CD4-positive, CD25-positive, alpha-beta regulatory T cell (primary cell): ENCODE data around the gene HHIP. TPM values are rescaled to one million over a fixed set of nuclear protein-coding genes. Genes with fewer than 3 reads are reported as not detected.

Experiments
- ATAC-seq, 2 donors: fragments of 150-1000 bp; cut with Tn5 transposase; one replicate each; pipeline ENCODE4 v1.10.0; 2021; ENCODE audit warnings: low read depth in 2 of 2, moderate number of reproducible peaks in 2 of 2, moderate library complexity in 1 of 2
- DNase-seq, 3 donors: peaks; one replicate each; pipeline versions ENCODE4 v3.0.0 to v3.0.0-alpha.2; 2012 to 2022; ENCODE audit warnings: mixed read lengths in 1 of 3
- H3K27ac ChIP-seq: one replicate; pipeline ENCODE4 v1.7.0; 2013; ENCODE audit warnings: mild to moderate bottlenecking, low read length; ENCODE audit not compliant: insufficient read depth, poor library complexity, severe bottlenecking
- H3K27me3 ChIP-seq: one replicate; pipeline ENCODE4 v1.7.0; 2013; ENCODE audit warnings: low read length; ENCODE audit not compliant: control insufficient read depth, insufficient read depth
- H3K36me3 ChIP-seq: one replicate; pipeline ENCODE4 v1.7.0; 2013; ENCODE audit warnings: mild to moderate bottlenecking, low read length, moderate library complexity; ENCODE audit not compliant: control insufficient read depth, insufficient read depth
- H3K4me1 ChIP-seq: 2 replicates; pipeline ENCODE4 v1.7.0; 2013; ENCODE audit warnings: mild to moderate bottlenecking, low read length; ENCODE audit not compliant: insufficient read depth, control insufficient read depth, poor library complexity, severe bottlenecking
- H3K4me3 ChIP-seq: one replicate; pipeline ENCODE4 v1.7.0; 2013; ENCODE audit warnings: low read depth, mild to moderate bottlenecking, low read length, moderate library complexity
- H3K9me3 ChIP-seq, 2 experiments: 1 replicate in 1 of 2; 2 replicates in 1 of 2; pipeline ENCODE4 v1.7.0; 2013; ENCODE audit warnings: low read length in 2 of 2, mild to moderate bottlenecking in 1 of 2, moderate library complexity in 1 of 2; ENCODE audit not compliant: control insufficient read depth in 2 of 2
- H3K27ac Mint-ChIP-seq, 3 donors: one replicate each; pipeline ENCODE4 v1.8.0; 2020 to 2022; ENCODE audit warnings: mild to moderate bottlenecking in 3 of 3, mixed read lengths in 3 of 3, moderate library complexity in 2 of 3
- H3K27me3 Mint-ChIP-seq: one replicate; pipeline ENCODE4 v1.8.0; 2022; ENCODE audit warnings: mild to moderate bottlenecking, mixed read lengths
- H3K36me3 Mint-ChIP-seq: one replicate; pipeline ENCODE4 v1.8.0; 2020; ENCODE audit warnings: mixed read lengths
- H3K4me1 Mint-ChIP-seq, 4 donors: one replicate each; pipeline ENCODE4 v1.8.0; 2020 to 2022; ENCODE audit warnings: mixed read lengths in 4 of 4, mild to moderate bottlenecking in 1 of 4
- H3K4me3 Mint-ChIP-seq, 4 donors: one replicate each; pipeline ENCODE4 v1.8.0; 2020 to 2022; ENCODE audit warnings: mild to moderate bottlenecking in 4 of 4, mixed read lengths in 4 of 4, moderate library complexity in 3 of 4
- H3K9me3 Mint-ChIP-seq, 7 donors: one replicate each; pipeline ENCODE4 v1.8.0; 2020 to 2022; ENCODE audit warnings: mixed read lengths in 7 of 7, mild to moderate bottlenecking in 3 of 7, moderate library complexity in 2 of 7
- polyA plus RNA-seq, 4 donors: library from polyadenylated mRNA; unstranded; fragments of 300-500 nt; fragmentation: Illumina TruSeq; gene quantifications; one replicate each; pipeline ENCODE4 v1.2.3, GENCODE V29; 2021
- total RNA-seq: library from RNA; stranded (reverse); gene quantifications from one replicate; pipeline ENCODE4 v1.2.3, GENCODE V29; 2022

HHIP gene
- total and polyA plus RNA-seq, 5 donors from 2014 or later: not detected

- H3K27me3 ChIP-seq: no peaks in the 10 kb centered on the region
- Mint-ChIP-seq H3K4me1 (no peaks in the 10 kb centered on the region), H3K27ac (no peak overlapping the region), H3K27me3 (peaks cover 5% of the 10 kb centered on the region), H3K36me3 (no peaks in the 10 kb centered on the region), H3K4me3 (no peak overlapping the region), H3K9me3 (no peaks in the 10 kb centered on the region)
- H3K36me3 ChIP-seq: no peaks in the 10 kb centered on the region
- no peaks in the 10 kb centered on the region for H3K4me1 ChIP-seq
- no peak overlapping the region for H3K4me3 ChIP-seq
- ATAC-seq: no peak
- no peak overlapping the region for H3K27ac ChIP-seq
- no peak for DNase-seq
- no peaks in the 10 kb centered on the region for H3K9me3 ChIP-seq
Measured at GRCh38 chr4:144658903-144659302, 12.9 kb downstream of the HHIP start.

- no peak overlapping the region for H3K4me3 Mint-ChIP-seq
- Histone ChIP-seq H3K27ac (no peak overlapping the region), H3K4me1 (no peaks in the 10 kb centered on the region), H3K36me3 (no peaks in the 10 kb centered on the region), H3K27me3 (no peaks in the 10 kb centered on the region), H3K9me3 (no peaks in the 10 kb centered on the region), H3K4me3 (no peak overlapping the region)
- ATAC-seq: no peak
- no peak overlapping the region for H3K27ac Mint-ChIP-seq
- DNase-seq: no peak
- H3K9me3 Mint-ChIP-seq: no peaks in the 10 kb centered on the region
- H3K36me3 Mint-ChIP-seq: no peaks in the 10 kb centered on the region
- H3K4me1 Mint-ChIP-seq: no peaks in the 10 kb centered on the region
- peaks cover 5% of the 10 kb centered on the region for H3K27me3 Mint-ChIP-seq
Measured at GRCh38 chr4:144659447-144659846, 13.5 kb downstream of the HHIP start.

GRCh38 chr4:144663834-144664475 is 18.0 kb downstream of the HHIP start:
- no peaks in the 10 kb centered on the region for H3K36me3 ChIP-seq
- no peaks in the 10 kb centered on the region for H3K9me3 Mint-ChIP-seq

GRCh38 chr4:144666539-144667175 is 20.7 kb downstream of the HHIP start:
- ATAC-seq (no peak), DNase-seq (no peak)
- no peaks in the 10 kb centered on the region for H3K9me3 Mint-ChIP-seq
- Histone ChIP-seq H3K4me1 (no peaks in the 10 kb centered on the region), H3K27me3 (no peaks in the 10 kb centered on the region), H3K36me3 (no peaks in the 10 kb centered on the region), H3K9me3 (no peaks in the 10 kb centered on the region), H3K4me3 (no peak overlapping the region), H3K27ac (no peak overlapping the region)
- H3K4me1 Mint-ChIP-seq: no peaks in the 10 kb centered on the region
- H3K27ac Mint-ChIP-seq: peak overlapping the region in 1 of 3 donors; percentile 23
- no peak overlapping the region for H3K4me3 Mint-ChIP-seq
- H3K27me3 Mint-ChIP-seq: no peaks in the 10 kb centered on the region
- no peaks in the 10 kb centered on the region for H3K36me3 Mint-ChIP-seq

More at GRCh38 chr4:144663834-144664475, 18.0 kb downstream of the HHIP start:
- ATAC-seq (no peak), DNase-seq (no peak)
- H3K27ac ChIP-seq: no peak overlapping the region
- H3K36me3 Mint-ChIP-seq: no peaks in the 10 kb centered on the region
- H3K4me3 Mint-ChIP-seq: no peak overlapping the region
- H3K4me3 ChIP-seq: no peak overlapping the region
- no peaks in the 10 kb centered on the region for H3K27me3 ChIP-seq
- H3K27me3 Mint-ChIP-seq: peaks cover 5% of the 10 kb centered on the region
- no peaks in the 10 kb centered on the region for H3K9me3 ChIP-seq
- H3K27ac Mint-ChIP-seq: no peak overlapping the region
- H3K4me1 Mint-ChIP-seq: no peaks in the 10 kb centered on the region
- no peaks in the 10 kb centered on the region for H3K4me1 ChIP-seq

- Histone ChIP-seq H3K9me3 (no peaks in the 10 kb centered on the region), H3K4me1 (no peaks in the 10 kb centered on the region), H3K36me3 (no peaks in the 10 kb centered on the region), H3K4me3 (no peak overlapping the region), H3K27ac (no peak overlapping the region), H3K27me3 (no peaks in the 10 kb centered on the region)
- Mint-ChIP-seq H3K4me1 (no peaks in the 10 kb centered on the region), H3K36me3 (no peaks in the 10 kb centered on the region), H3K4me3 (no peak overlapping the region), H3K27ac (no peak overlapping the region), H3K9me3 (no peaks in the 10 kb centered on the region), H3K27me3 (no peaks in the 10 kb centered on the region)
- DNase-seq (no peak), ATAC-seq (no peak)
Measured at GRCh38 chr4:144667500-144667899, 21.5 kb downstream of the HHIP start.

GRCh38 chr4:144670776-144671175 is 24.8 kb downstream of the HHIP start:
- H3K36me3 ChIP-seq: no peaks in the 10 kb centered on the region
- no peaks in the 10 kb centered on the region for H3K9me3 Mint-ChIP-seq
- DNase-seq (no peak), ATAC-seq (no peak)
- no peak overlapping the region for H3K27ac Mint-ChIP-seq
- H3K36me3 Mint-ChIP-seq: no peaks in the 10 kb centered on the region
- H3K27ac ChIP-seq: no peak overlapping the region
- no peaks in the 10 kb centered on the region for H3K27me3 Mint-ChIP-seq
- H3K9me3 ChIP-seq: no peaks in the 10 kb centered on the region
- no peak overlapping the region for H3K4me3 ChIP-seq
- no peaks in the 10 kb centered on the region for H3K4me1 ChIP-seq
- no peak overlapping the region for H3K4me3 Mint-ChIP-seq
- H3K4me1 Mint-ChIP-seq: no peaks in the 10 kb centered on the region
- no peaks in the 10 kb centered on the region for H3K27me3 ChIP-seq

- Mint-ChIP-seq H3K27ac (no peak overlapping the region), H3K36me3 (no peaks in the 10 kb centered on the region), H3K27me3 (no peaks in the 10 kb centered on the region), H3K4me1 (no peaks in the 10 kb centered on the region), H3K4me3 (no peak overlapping the region), H3K9me3 (peaks cover 0 to 2% (median 0%) of the 10 kb centered on the region in 7 donors)
- H3K9me3 ChIP-seq: no peaks in the 10 kb centered on the region
- no peak overlapping the region for H3K4me3 ChIP-seq
- H3K27me3 ChIP-seq: no peaks in the 10 kb centered on the region
- ATAC-seq: no peak
- no peaks in the 10 kb centered on the region for H3K36me3 ChIP-seq
- no peak overlapping the region for H3K27ac ChIP-seq
- no peak for DNase-seq
- no peaks in the 10 kb centered on the region for H3K4me1 ChIP-seq
Measured at GRCh38 chr4:144674711-144675110, 28.8 kb downstream of the HHIP start.

- no peaks in the 10 kb centered on the region for H3K36me3 ChIP-seq
- ATAC-seq: no peak
- no peak overlapping the region for H3K4me3 Mint-ChIP-seq
- H3K4me1 Mint-ChIP-seq: no peaks in the 10 kb centered on the region
- H3K4me3 ChIP-seq: no peak overlapping the region
- no peak for DNase-seq
- H3K36me3 Mint-ChIP-seq: no peaks in the 10 kb centered on the region
- H3K27ac ChIP-seq: no peak overlapping the region
- H3K27me3 ChIP-seq: no peaks in the 10 kb centered on the region
- no peaks in the 10 kb centered on the region for H3K9me3 ChIP-seq
- no peaks in the 10 kb centered on the region for H3K27me3 Mint-ChIP-seq
- H3K9me3 Mint-ChIP-seq: peaks cover 0 to 3% (median 0%) of the 10 kb centered on the region in 7 donors
- peak overlapping the region in 1 of 3 donors; percentile 57 for H3K27ac Mint-ChIP-seq
- H3K4me1 ChIP-seq: no peaks in the 10 kb centered on the region
Measured at GRCh38 chr4:144681806-144682205, 35.9 kb downstream of the HHIP start.
